ENCODE data around the gene GCNT1. TPM values are rescaled to one million over a fixed set of nuclear protein-coding genes. Genes with fewer than 3 reads are reported as not detected.

GCNT1 gene
- total RNA-seq, 1 donor from 2014 or later: 69.3 TPM

- H3K27me3 Mint-ChIP-seq: no peaks in the 10 kb centered on the region
- no peak for DNase-seq (ENCODE audit: low spot score, unreplicated experiment)
- peaks cover 1% of the 10 kb centered on the region for H3K36me3 Mint-ChIP-seq (ENCODE audit: insufficient read depth)
- peaks cover 2% of the 10 kb centered on the region for H3K9me3 Mint-ChIP-seq (ENCODE audit: low read depth)
- no peak for TF ChIP-seq CTCF (IDR thresholded peaks at IDR 0.05; ENCODE audit: unreplicated experiment)
- no peak overlapping the region for H3K27ac Mint-ChIP-seq
- H3K4me3 Mint-ChIP-seq (ENCODE audit: low read depth): no peak overlapping the region
- H3K4me1 Mint-ChIP-seq (ENCODE audit: low read depth): peaks cover 10% of the 10 kb centered on the region
These were observed 67.0 kb downstream of the GCNT1 start for GRCh38 chr9:76526026-76526425.

GRCh38 chr9:76528056-76528455 is 69.1 kb downstream of the GCNT1 start:
- Mint-ChIP-seq H3K36me3 (ENCODE audit: insufficient read depth) (peaks cover 1% of the 10 kb centered on the region), H3K4me1 (ENCODE audit: low read depth) (peaks cover 6% of the 10 kb centered on the region), H3K27me3 (no peaks in the 10 kb centered on the region), H3K27ac (no peak overlapping the region), H3K9me3 (ENCODE audit: low read depth) (peaks cover 2% of the 10 kb centered on the region), H3K4me3 (ENCODE audit: low read depth) (no peak overlapping the region)
- no peak for DNase-seq (ENCODE audit: low spot score, unreplicated experiment)
- no peak for TF ChIP-seq CTCF (IDR thresholded peaks at IDR 0.05; ENCODE audit: unreplicated experiment)

- H3K27ac Mint-ChIP-seq: no peak overlapping the region
- peaks cover 6% of the 10 kb centered on the region for H3K4me1 Mint-ChIP-seq (ENCODE audit: low read depth)
- DNase-seq (ENCODE audit: low spot score, unreplicated experiment): no peak
- H3K36me3 Mint-ChIP-seq (ENCODE audit: insufficient read depth): peaks cover 1% of the 10 kb centered on the region
- H3K9me3 Mint-ChIP-seq (ENCODE audit: low read depth): peaks cover 2% of the 10 kb centered on the region
- no peaks in the 10 kb centered on the region for H3K27me3 Mint-ChIP-seq
- no peak for TF ChIP-seq CTCF (IDR thresholded peaks at IDR 0.05; ENCODE audit: unreplicated experiment)
- no peak overlapping the region for H3K4me3 Mint-ChIP-seq (ENCODE audit: low read depth)
These were observed 69.7 kb downstream of the GCNT1 start for GRCh38 chr9:76528642-76529190.

- no peak overlapping the region for H3K27ac Mint-ChIP-seq
- H3K4me3 Mint-ChIP-seq (ENCODE audit: low read depth): no peak overlapping the region
- DNase-seq (ENCODE audit: low spot score, unreplicated experiment): no peak
- peaks cover 1% of the 10 kb centered on the region for H3K36me3 Mint-ChIP-seq (ENCODE audit: insufficient read depth)
- peaks cover 2% of the 10 kb centered on the region for H3K9me3 Mint-ChIP-seq (ENCODE audit: low read depth)
- TF ChIP-seq CTCF (IDR thresholded peaks at IDR 0.05; ENCODE audit: unreplicated experiment): no peak
- H3K27me3 Mint-ChIP-seq: no peaks in the 10 kb centered on the region
- H3K4me1 Mint-ChIP-seq (ENCODE audit: low read depth): peaks cover 6% of the 10 kb centered on the region
These were observed 70.7 kb downstream of the GCNT1 start for GRCh38 chr9:76529653-76530052.

GRCh38 chr9:76530458-76531110 is 71.6 kb downstream of the GCNT1 start:
- peaks cover 2% of the 10 kb centered on the region for H3K9me3 Mint-ChIP-seq (ENCODE audit: low read depth)
- peaks cover 6% of the 10 kb centered on the region for H3K4me1 Mint-ChIP-seq (ENCODE audit: low read depth)
- H3K27me3 Mint-ChIP-seq: no peaks in the 10 kb centered on the region
- DNase-seq (ENCODE audit: low spot score, unreplicated experiment): no peak
- H3K27ac Mint-ChIP-seq: no peak overlapping the region
- no peak overlapping the region for H3K4me3 Mint-ChIP-seq (ENCODE audit: low read depth)
- no peak for TF ChIP-seq CTCF (IDR thresholded peaks at IDR 0.05; ENCODE audit: unreplicated experiment)
- H3K36me3 Mint-ChIP-seq (ENCODE audit: insufficient read depth): peaks cover 1% of the 10 kb centered on the region

Measured in progenitor cell of endocrine pancreas (in vitro differentiated cells).